ENCODE measurements around the gene SYCE3. TPM values are rescaled to one million over a fixed set of nuclear protein-coding genes. Genes with fewer than 3 reads are reported as not detected.

Gene SYCE3
- total and polyA plus RNA-seq, 9 of the 15 experiments (the other 6 are each of a cell fraction or from before 2014, with no cell fraction given): 0.56 TPM; not detected in 8

- TF ChIP-seq ZBTB40 (IDR thresholded peaks at IDR 0.05) (peak; percentile 73), ZBTB40 (CRISPR knock-in tag; IDR thresholded peaks at IDR 0.05) (no peak), MYC (IDR thresholded peaks at IDR 0.05; ENCODE audit: low read depth, low read length) (peak; percentile 62), MYC (CRISPR knock-in tag; IDR thresholded peaks at IDR 0.05; ENCODE audit: borderline replicate concordance, low read depth) (no peak), LCOR (CRISPR knock-in tag; IDR thresholded peaks at IDR 0.05) (0 out of 2 replicates have a peak, but pooled peaks have one; percentile 49), CTCF (IDR thresholded peaks at IDR 0.05 in 2 of 3, conservative IDR thresholded peaks at IDR 0.05 in 1 of 3; ENCODE audit: insufficient read depth in 2 of 3, low read depth in 1 of 3, low read length in 3 of 3) (peak; percentile 80 to 88 (median 85)), TARDBP (IDR thresholded peaks at IDR 0.05) (0 out of 2 replicates have a peak, but pooled peaks have one; percentile 56), HCFC1 (IDR thresholded peaks at IDR 0.05; ENCODE audit: low read depth, low read length) (peak; percentile 33; the same call in 1 of the 2 replicates), XRCC5 (IDR thresholded peaks at IDR 0.05; ENCODE audit: low read depth, low read length) (0 out of 2 replicates have a peak, but pooled peaks have one; percentile 64), NFYB (IDR thresholded peaks at IDR 0.05; ENCODE audit: extremely low read depth, insufficient read length) (peak; percentile 42), ELF1 (tag; IDR thresholded peaks at IDR 0.05) (peak; percentile 76), VEZF1 (CRISPR knock-in tag; IDR thresholded peaks at IDR 0.05) (peak; percentile 76), PKNOX1 (IDR thresholded peaks at IDR 0.05) (peak; percentile 49)
Measured at GRCh38 chr22:50562523-50563412, at the start of gene SYCE3 (continued).

All from K562 (cell line).